Loucy (cell line): ENCODE data around the gene NCKAP5.

Source experiments
- CTCF ChIP-seq: fragments of 200-600 bp; sonication (generic); conservative IDR thresholded peaks from 2 replicates; pipeline ENCODE4 v1.5.1; 2014; ENCODE audit warnings: mild to moderate bottlenecking, antibody characterized with exemption, low read length
- EZH2phosphoT487 ChIP-seq: fragments of 200-600 bp; IDR thresholded peaks from 2 replicates; pipeline ENCODE4 v1.6.1; 2018; ENCODE audit warnings: antibody characterized with exemption, mild to moderate bottlenecking, moderate library complexity, borderline replicate concordance

GRCh38 chr2:133438848-133439564 lies 129.3 kb downstream of the NCKAP5 start:
- TF ChIP-seq CTCF = no peak
- no peak for TF ChIP-seq EZH2phosphoT487
